ENCODE measurements around the gene ATAD3A.
"Not testable (repeated sequence)": the region's sequence is repeated elsewhere in the genome, so short reads cannot be mapped to it uniquely, and the experiment has no call there.

The ATAD3A gene

GRCh38 chr1:1524750-1525383, 12.9 kb downstream of the ATAD3A start:
- DNase-seq: not testable (repeated sequence)

GRCh38 chr1:1526476-1526875, 14.5 kb downstream of the ATAD3A start:
- not testable (repeated sequence) for DNase-seq

- DNase-seq: no peak
Observed at GRCh38 chr1:1527092-1527816, 15.3 kb downstream of the ATAD3A start.

GRCh38 chr1:1528301-1529267, 16.6 kb downstream of the ATAD3A start:
- no peak for DNase-seq

GRCh38 chr1:1529321-1529720, 17.4 kb downstream of the ATAD3A start:
- DNase-seq: no peak

- DNase-seq: no peak
Observed at GRCh38 chr1:1529936-1530335, 18.0 kb downstream of the ATAD3A start.

GRCh38 chr1:1531947-1532346, 20.0 kb downstream of the ATAD3A start:
- no peak for DNase-seq

- not testable (repeated sequence) for DNase-seq
Observed at GRCh38 chr1:1533176-1533893, 21.4 kb downstream of the ATAD3A start.

- DNase-seq: not testable (repeated sequence)
Observed at GRCh38 chr1:1533894-1534291, 21.9 kb downstream of the ATAD3A start.

- DNase-seq: no peak
Observed at GRCh38 chr1:1534401-1535154, 22.6 kb downstream of the ATAD3A start.

GRCh38 chr1:1535201-1536018, 23.4 kb downstream of the ATAD3A start:
- no peak for DNase-seq

GRCh38 chr1:1536019-1536937, 24.3 kb downstream of the ATAD3A start:
- no peak for DNase-seq

GRCh38 chr1:1536938-1537546, 25.1 kb downstream of the ATAD3A start:
- DNase-seq: no peak

GRCh38 chr1:1537626-1538250, 25.8 kb downstream of the ATAD3A start:
- no peak for DNase-seq

GRCh38 chr1:1538334-1538733, 26.4 kb downstream of the ATAD3A start:
- DNase-seq: no peak

- no peak for DNase-seq
Observed at GRCh38 chr1:1538989-1539309, 27.0 kb downstream of the ATAD3A start.

- DNase-seq: no peak
Observed at GRCh38 chr1:1539310-1540089, 27.5 kb downstream of the ATAD3A start.

Data from suppressor macrophage treated with lipopolysaccharide for 1 hour (primary cell).